ENCODE results near the gene ABCG1. TPM values are rescaled to one million over a fixed set of nuclear protein-coding genes. Genes with fewer than 3 reads are reported as not detected.

Gene ABCG1
- total and polyA plus RNA-seq, 2 experiments from 2014 or later, result 1.3 to 4.4 TPM

- ATAC-seq (no peak), DNase-seq (ENCODE audit: low spot score) (no peak)
- TF ChIP-seq ETS1 (IDR thresholded peaks at IDR 0.05) (no peak), EZH2phosphoT487 (IDR thresholded peaks at IDR 0.05; ENCODE audit: unreplicated experiment) (no peak), ZNF114 (CRISPR knock-in tag; IDR thresholded peaks at IDR 0.05) (no peak), ZNF331 (CRISPR knock-in tag; IDR thresholded peaks at IDR 0.05; ENCODE audit: low read depth) (no peak), REST (IDR thresholded peaks at IDR 0.05; ENCODE audit: unreplicated experiment) (no peak), NANOG (IDR thresholded peaks at IDR 0.05; ENCODE audit: borderline replicate concordance) (no peak), JUNB (IDR thresholded peaks at IDR 0.05; ENCODE audit: unreplicated experiment) (no peak), POLR2AphosphoS5 (IDR thresholded peaks at IDR 0.05; ENCODE audit: low read depth) (no peak), CREB1 (CRISPR knock-in tag; IDR thresholded peaks at IDR 0.05; ENCODE audit: low read depth) (no peak), STAT1 (IDR thresholded peaks at IDR 0.05; ENCODE audit: unreplicated experiment) (no peak), EZH2 (IDR thresholded peaks at IDR 0.05; ENCODE audit: low read depth, unreplicated experiment) (no peak), CTCF (conservative IDR thresholded peaks at IDR 0.05; ENCODE audit: low read depth in 2 of 2) (no peak)
- TF ChIP-seq, protein P1, sequence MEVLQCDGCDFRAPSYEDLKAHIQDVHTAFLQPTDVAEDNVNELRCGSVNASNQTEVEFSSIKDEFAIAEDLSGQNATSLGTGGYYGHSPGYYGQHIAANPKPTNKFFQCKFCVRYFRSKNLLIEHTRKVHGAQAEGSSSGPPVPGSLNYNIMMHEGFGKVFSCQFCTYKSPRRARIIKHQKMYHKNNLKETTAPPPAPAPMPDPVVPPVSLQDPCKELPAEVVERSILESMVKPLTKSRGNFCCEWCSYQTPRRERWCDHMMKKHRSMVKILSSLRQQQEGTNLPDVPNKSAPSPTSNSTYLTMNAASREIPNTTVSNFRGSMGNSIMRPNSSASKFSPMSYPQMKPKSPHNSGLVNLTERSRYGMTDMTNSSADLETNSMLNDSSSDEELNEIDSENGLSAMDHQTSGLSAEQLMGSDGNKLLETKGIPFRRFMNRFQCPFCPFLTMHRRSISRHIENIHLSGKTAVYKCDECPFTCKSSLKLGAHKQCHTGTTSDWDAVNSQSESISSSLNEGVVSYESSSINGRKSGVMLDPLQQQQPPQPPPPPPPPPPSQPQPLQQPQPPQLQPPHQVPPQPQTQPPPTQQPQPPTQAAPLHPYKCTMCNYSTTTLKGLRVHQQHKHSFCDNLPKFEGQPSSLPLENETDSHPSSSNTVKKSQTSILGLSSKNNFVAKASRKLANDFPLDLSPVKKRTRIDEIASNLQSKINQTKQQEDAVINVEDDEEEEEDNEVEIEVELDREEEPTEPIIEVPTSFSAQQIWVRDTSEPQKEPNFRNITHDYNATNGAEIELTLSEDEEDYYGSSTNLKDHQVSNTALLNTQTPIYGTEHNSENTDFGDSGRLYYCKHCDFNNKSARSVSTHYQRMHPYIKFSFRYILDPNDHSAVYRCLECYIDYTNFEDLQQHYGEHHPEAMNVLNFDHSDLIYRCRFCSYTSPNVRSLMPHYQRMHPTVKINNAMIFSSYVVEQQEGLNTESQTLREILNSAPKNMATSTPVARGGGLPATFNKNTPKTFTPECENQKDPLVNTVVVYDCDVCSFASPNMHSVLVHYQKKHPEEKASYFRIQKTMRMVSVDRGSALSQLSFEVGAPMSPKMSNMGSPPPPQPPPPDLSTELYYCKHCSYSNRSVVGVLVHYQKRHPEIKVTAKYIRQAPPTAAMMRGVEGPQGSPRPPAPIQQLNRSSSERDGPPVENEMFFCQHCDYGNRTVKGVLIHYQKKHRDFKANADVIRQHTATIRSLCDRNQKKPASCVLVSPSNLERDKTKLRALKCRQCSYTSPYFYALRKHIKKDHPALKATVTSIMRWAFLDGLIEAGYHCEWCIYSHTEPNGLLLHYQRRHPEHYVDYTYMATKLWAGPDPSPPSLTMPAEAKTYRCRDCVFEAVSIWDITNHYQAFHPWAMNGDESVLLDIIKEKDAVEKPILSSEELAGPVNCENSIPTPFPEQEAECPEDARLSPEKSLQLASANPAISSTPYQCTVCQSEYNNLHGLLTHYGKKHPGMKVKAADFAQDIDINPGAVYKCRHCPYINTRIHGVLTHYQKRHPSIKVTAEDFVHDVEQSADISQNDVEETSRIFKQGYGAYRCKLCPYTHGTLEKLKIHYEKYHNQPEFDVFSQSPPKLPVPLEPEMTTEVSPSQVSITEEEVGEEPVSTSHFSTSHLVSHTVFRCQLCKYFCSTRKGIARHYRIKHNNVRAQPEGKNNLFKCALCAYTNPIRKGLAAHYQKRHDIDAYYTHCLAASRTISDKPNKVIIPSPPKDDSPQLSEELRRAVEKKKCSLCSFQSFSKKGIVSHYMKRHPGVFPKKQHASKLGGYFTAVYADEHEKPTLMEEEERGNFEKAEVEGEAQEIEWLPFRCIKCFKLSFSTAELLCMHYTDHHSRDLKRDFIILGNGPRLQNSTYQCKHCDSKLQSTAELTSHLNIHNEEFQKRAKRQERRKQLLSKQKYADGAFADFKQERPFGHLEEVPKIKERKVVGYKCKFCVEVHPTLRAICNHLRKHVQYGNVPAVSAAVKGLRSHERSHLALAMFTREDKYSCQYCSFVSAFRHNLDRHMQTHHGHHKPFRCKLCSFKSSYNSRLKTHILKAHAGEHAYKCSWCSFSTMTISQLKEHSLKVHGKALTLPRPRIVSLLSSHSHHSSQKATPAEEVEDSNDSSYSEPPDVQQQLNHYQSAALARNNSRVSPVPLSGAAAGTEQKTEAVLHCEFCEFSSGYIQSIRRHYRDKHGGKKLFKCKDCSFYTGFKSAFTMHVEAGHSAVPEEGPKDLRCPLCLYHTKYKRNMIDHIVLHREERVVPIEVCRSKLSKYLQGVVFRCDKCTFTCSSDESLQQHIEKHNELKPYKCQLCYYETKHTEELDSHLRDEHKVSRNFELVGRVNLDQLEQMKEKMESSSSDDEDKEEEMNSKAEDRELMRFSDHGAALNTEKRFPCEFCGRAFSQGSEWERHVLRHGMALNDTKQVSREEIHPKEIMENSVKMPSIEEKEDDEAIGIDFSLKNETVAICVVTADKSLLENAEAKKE (CRISPR knock-in tag; IDR thresholded peaks at IDR 0.05), result no peak
- Mint-ChIP-seq H3K4me1 (peaks cover 8% of the 10 kb centered on the region), H3K4me3 (no peak overlapping the region), H3K9me3 (peaks cover 27% of the 10 kb centered on the region), H3K27me3 (ENCODE audit: insufficient read depth, low read depth, poor library complexity) (peaks cover 17% of the 10 kb centered on the region), H3K36me3 (ENCODE audit: low read depth) (peaks cover 3% of the 10 kb centered on the region; the same call in 1 of the 3 replicates), H3K27ac (no peak overlapping the region)
- Histone ChIP-seq H3K9me2 (ENCODE audit: insufficient read depth) (no peaks in the 10 kb centered on the region), H3K27me3 (ENCODE audit: insufficient read depth) (peaks cover 37% of the 10 kb centered on the region), H3K4me2 (no peak overlapping the region), H3K27ac (ENCODE audit: low read depth) (no peak overlapping the region), H3K4me1 (ENCODE audit: insufficient read depth) (peaks cover 9% of the 10 kb centered on the region), H3K79me2 (replicated peaks; ENCODE audit: insufficient read depth) (no peaks in the 10 kb centered on the region), H3K4me3 (no peak overlapping the region), H3K36me3 (ENCODE audit: insufficient read depth) (no peaks in the 10 kb centered on the region), H4K20me1 (replicated peaks; ENCODE audit: insufficient read depth) (no peaks in the 10 kb centered on the region), H2AFZ (no peak overlapping the region), H3F3A (replicated peaks; ENCODE audit: low read depth) (no peaks in the 10 kb centered on the region)
These were observed 2.0 kb upstream of the ABCG1 start for GRCh38 chr21:42216726-42217572.

Data from GM23338 (cell line).